ENCODE results near the gene ATRNL1.

DNA sequence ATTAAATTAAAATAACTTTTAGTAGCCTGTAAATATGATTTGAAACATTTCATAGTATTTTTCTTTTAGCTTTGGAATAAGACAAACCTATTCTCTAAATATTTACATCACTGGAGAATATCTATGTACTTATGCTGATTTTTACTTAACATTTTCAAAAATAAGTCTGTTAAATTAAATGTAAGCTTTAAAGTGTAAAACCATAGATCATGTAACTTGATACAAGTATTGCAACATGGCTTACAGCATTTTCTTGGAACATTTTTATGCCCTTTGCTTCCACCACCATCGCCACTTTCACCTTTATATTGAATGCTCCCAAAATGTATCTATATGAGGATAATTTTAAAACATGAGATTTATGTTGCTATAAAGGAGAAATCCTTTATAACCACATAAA lies 752.8 kb downstream of the ATRNL1 start:
- TF ChIP-seq ARNT (IDR thresholded peaks at IDR 0.05) (no peak), SP1 (IDR thresholded peaks at IDR 0.05) (no peak), FOXM1 (IDR thresholded peaks at IDR 0.05; ENCODE audit: borderline replicate concordance) (no peak), SUZ12 (IDR thresholded peaks at IDR 0.05) (no peak), FOXK2 (IDR thresholded peaks at IDR 0.05) (no peak)
